SU-DHL-6 (cell line): ENCODE data around the gene TAF10.

ENCODE experiments used
- H2AFZ ChIP-seq: fragments of 200-600 bp; sonication (generic); 2 replicates; pipeline ENCODE4 v1.6.1; 2014; ENCODE audit warnings: low read depth, mild to moderate bottlenecking, moderate library complexity, mixed read lengths, antibody characterized with exemption, low read length; ENCODE audit not compliant: severe bottlenecking
- H3F3A ChIP-seq: fragments of 200-600 bp; shearing (Covaris generic); 2 replicates; pipeline ENCODE4 v1.6.0; 2016; ENCODE audit warnings: antibody characterized with exemption, mild to moderate bottlenecking; ENCODE audit not compliant: insufficient read depth
- H3K27ac ChIP-seq: fragments of 200-600 bp; sonication (generic); 2 replicates; pipeline ENCODE4 v1.5.1; 2016; ENCODE audit warnings: low read depth, mild to moderate bottlenecking, low read length, moderate library complexity, mixed read lengths
- H3K27me3 ChIP-seq: fragments of 200-600 bp; sonication (generic), shearing (Covaris generic); 2 replicates; pipeline ENCODE4 v1.6.0; 2014; ENCODE audit warnings: mild to moderate bottlenecking, low read length
- H3K36me3 ChIP-seq: fragments of 200-600 bp; sonication (generic); 2 replicates; pipeline ENCODE4 v1.6.1; 2014; ENCODE audit warnings: mild to moderate bottlenecking, low read length, mixed read lengths
- H3K4me2 ChIP-seq: fragments of 300-600, 200-600 bp; shearing (Covaris generic), sonication (generic); 2 replicates; pipeline ENCODE4 v1.6.0; 2014; ENCODE audit warnings: low read length, low read depth, mild to moderate bottlenecking; ENCODE audit not compliant: poor library complexity, severe bottlenecking
- H3K4me3 ChIP-seq: fragments of 200-600 bp; sonication (generic); 2 replicates; pipeline ENCODE4 v1.5.1; 2014; ENCODE audit warnings: antibody characterized with exemption, low read length, mild to moderate bottlenecking, mixed read lengths; ENCODE audit not compliant: insufficient read depth, poor library complexity, severe bottlenecking
- H3K79me2 ChIP-seq: fragments of 200-600 bp; sonication (generic); 2 replicates; pipeline ENCODE4 v1.6.1; 2014; ENCODE audit warnings: mild to moderate bottlenecking, low read length, moderate library complexity; ENCODE audit not compliant: insufficient read depth
- H3K9ac ChIP-seq: fragments of 200-600 bp; sonication (generic); 2 replicates; pipeline ENCODE4 v1.7.0; 2014; ENCODE audit warnings: mild to moderate bottlenecking, low read length
- H3K9me2 ChIP-seq: fragments of 200-600 bp; sonication (generic); replicated peaks from 2 replicates; pipeline ENCODE4 v1.6.1; 2014; ENCODE audit warnings: low read length; ENCODE audit not compliant: insufficient read depth
- H3K9me3 ChIP-seq: fragments of 200-600 bp; sonication (generic); 2 replicates; pipeline ENCODE4 v1.6.1; 2014; ENCODE audit warnings: low read length, mixed read lengths; ENCODE audit not compliant: insufficient read depth
- H4K20me1 ChIP-seq: fragments of 200-600 bp; sonication (generic); 2 replicates; pipeline ENCODE4 v1.6.1; 2014; ENCODE audit warnings: low read depth, mild to moderate bottlenecking, antibody characterized with exemption, low read length, moderate library complexity, mixed read lengths
- EZH2phosphoT487 ChIP-seq: fragments of 200-600 bp; sonication (generic), shearing (Covaris generic); conservative IDR thresholded peaks from 2 replicates; pipeline ENCODE4 v1.6.1; 2018; ENCODE audit warnings: mild to moderate bottlenecking, antibody characterized with exemption, low read length, moderate library complexity, mixed read lengths
- TF ChIP-seq, protein P1 (sequence below): fragments of 200-600 bp; sonication (generic); IDR thresholded peaks from one replicate; pipeline ENCODE4 v1.5.1; 2017; ENCODE audit warnings: antibody characterized with exemption, mild to moderate bottlenecking, low read length, moderate library complexity; ENCODE audit not compliant: insufficient read depth, poor library complexity, severe bottlenecking

TAF10 gene

GRCh38 chr11:6638429-6638828 lies 26.4 kb upstream of the TAF10 start:
- H3K79me2 ChIP-seq, result no peaks in the 10 kb centered on the region
- no peak for TF ChIP-seq EZH2phosphoT487
- TF ChIP-seq, protein P1, sequence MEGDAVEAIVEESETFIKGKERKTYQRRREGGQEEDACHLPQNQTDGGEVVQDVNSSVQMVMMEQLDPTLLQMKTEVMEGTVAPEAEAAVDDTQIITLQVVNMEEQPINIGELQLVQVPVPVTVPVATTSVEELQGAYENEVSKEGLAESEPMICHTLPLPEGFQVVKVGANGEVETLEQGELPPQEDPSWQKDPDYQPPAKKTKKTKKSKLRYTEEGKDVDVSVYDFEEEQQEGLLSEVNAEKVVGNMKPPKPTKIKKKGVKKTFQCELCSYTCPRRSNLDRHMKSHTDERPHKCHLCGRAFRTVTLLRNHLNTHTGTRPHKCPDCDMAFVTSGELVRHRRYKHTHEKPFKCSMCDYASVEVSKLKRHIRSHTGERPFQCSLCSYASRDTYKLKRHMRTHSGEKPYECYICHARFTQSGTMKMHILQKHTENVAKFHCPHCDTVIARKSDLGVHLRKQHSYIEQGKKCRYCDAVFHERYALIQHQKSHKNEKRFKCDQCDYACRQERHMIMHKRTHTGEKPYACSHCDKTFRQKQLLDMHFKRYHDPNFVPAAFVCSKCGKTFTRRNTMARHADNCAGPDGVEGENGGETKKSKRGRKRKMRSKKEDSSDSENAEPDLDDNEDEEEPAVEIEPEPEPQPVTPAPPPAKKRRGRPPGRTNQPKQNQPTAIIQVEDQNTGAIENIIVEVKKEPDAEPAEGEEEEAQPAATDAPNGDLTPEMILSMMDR, result no peak
- no peak overlapping the region for H3K9ac ChIP-seq
- no peaks in the 10 kb centered on the region for H3K27me3 ChIP-seq
- no peaks in the 10 kb centered on the region for H3F3A ChIP-seq
- no peak overlapping the region for H3K27ac ChIP-seq
- no peaks in the 10 kb centered on the region for H4K20me1 ChIP-seq
- no peak overlapping the region for H3K4me2 ChIP-seq
- no peaks in the 10 kb centered on the region for H3K36me3 ChIP-seq
- no peaks in the 10 kb centered on the region for H3K9me2 ChIP-seq
- no peak overlapping the region for H2AFZ ChIP-seq
- H3K4me3 ChIP-seq, result no peak overlapping the region
- no peaks in the 10 kb centered on the region for H3K9me3 ChIP-seq

GRCh38 chr11:6637871-6638270 lies 25.9 kb upstream of the TAF10 start:
- H3K4me3 ChIP-seq, result no peak overlapping the region
- no peaks in the 10 kb centered on the region for H3F3A ChIP-seq
- no peak overlapping the region for H3K27ac ChIP-seq
- no peaks in the 10 kb centered on the region for H4K20me1 ChIP-seq
- no peaks in the 10 kb centered on the region for H3K27me3 ChIP-seq
- no peak overlapping the region for H3K4me2 ChIP-seq
- TF ChIP-seq, protein P1, result no peak
- TF ChIP-seq EZH2phosphoT487, result no peak
- H2AFZ ChIP-seq, result no peak overlapping the region
- no peak overlapping the region for H3K9ac ChIP-seq
- H3K79me2 ChIP-seq, result no peaks in the 10 kb centered on the region
- no peaks in the 10 kb centered on the region for H3K9me2 ChIP-seq
- H3K9me3 ChIP-seq, result no peaks in the 10 kb centered on the region
- H3K36me3 ChIP-seq, result no peaks in the 10 kb centered on the region

DNA sequence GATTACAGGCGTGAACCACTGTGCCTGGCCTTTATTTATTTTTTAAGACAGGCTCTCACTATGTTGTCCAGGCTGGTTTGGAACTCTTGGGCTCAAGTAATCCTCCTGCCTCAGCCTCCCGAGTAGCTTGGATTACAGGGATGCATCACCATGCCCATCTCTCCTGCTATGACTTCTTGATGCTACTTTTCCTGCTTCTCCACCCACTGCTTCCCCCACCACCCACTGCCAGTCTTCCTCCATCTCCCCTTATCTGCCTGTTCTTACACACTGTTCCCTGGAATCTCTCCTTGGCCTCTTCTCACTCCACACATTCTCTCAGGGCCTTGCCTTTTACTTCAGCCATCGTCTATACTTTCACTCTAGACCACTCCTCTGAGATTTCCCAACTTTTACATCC lies 24.5 kb upstream of the TAF10 start:
- no peaks in the 10 kb centered on the region for H3K9me2 ChIP-seq
- no peaks in the 10 kb centered on the region for H3K79me2 ChIP-seq
- no peak for TF ChIP-seq EZH2phosphoT487
- TF ChIP-seq, protein P1, result no peak
- no peaks in the 10 kb centered on the region for H4K20me1 ChIP-seq
- no peak overlapping the region for H3K4me2 ChIP-seq
- H3K9ac ChIP-seq, result no peak overlapping the region
- H3K27ac ChIP-seq, result no peak overlapping the region
- H3F3A ChIP-seq, result no peaks in the 10 kb centered on the region
- H3K9me3 ChIP-seq, result no peaks in the 10 kb centered on the region
- H3K4me3 ChIP-seq, result no peak overlapping the region
- H3K36me3 ChIP-seq, result no peaks in the 10 kb centered on the region
- H3K27me3 ChIP-seq, result no peaks in the 10 kb centered on the region
- no peak overlapping the region for H2AFZ ChIP-seq
